Gastroesophageal sphincter (tissue), 3 donors: Measurements from ENCODE around the gene CES3.

Experiments used
- CTCF ChIP-seq, 4 experiments: fragments of 200-600 bp in 2 of 4; fragments of 450-650 bp in 2 of 4; sonication (generic) in 1 of 4; IDR thresholded peaks; one replicate each; pipeline ENCODE4 v1.5.1; 2017 to 2019; ENCODE audit warnings: antibody characterized with exemption in 4 of 4, mild to moderate bottlenecking in 2 of 4, moderate library complexity in 2 of 4
- EP300 ChIP-seq: sonication (generic); formaldehyde crosslinking; IDR thresholded peaks from one replicate; pipeline ENCODE4 v1.6.1; 2017; ENCODE audit warnings: antibody characterized with exemption, mild to moderate bottlenecking
- POLR2A ChIP-seq, 2 donors: fragments of 450-650 bp; IDR thresholded peaks; one replicate each; pipeline ENCODE4 v1.6.1; 2017; ENCODE audit warnings: antibody characterized with exemption in 2 of 2, mild to moderate bottlenecking in 2 of 2, moderate library complexity in 1 of 2

GRCh38 chr16:66975302-66975893 is 14.3 kb downstream of the CES3 start:
- TF ChIP-seq CTCF (IDR thresholded peaks at IDR 0.05), result no peak
- no peak for TF ChIP-seq POLR2A (IDR thresholded peaks at IDR 0.05)
- no peak for TF ChIP-seq EP300
